ENCODE data around the gene ANTXR1. TPM values are rescaled to one million over a fixed set of nuclear protein-coding genes. Genes with fewer than 3 reads are reported as not detected.

The ANTXR1 gene
- total and polyA plus RNA-seq, 2 of the 8 experiments (the other 6 are each of a cell fraction or from before 2014, with no cell fraction given) = 15.8 to 44.3 TPM

DNA sequence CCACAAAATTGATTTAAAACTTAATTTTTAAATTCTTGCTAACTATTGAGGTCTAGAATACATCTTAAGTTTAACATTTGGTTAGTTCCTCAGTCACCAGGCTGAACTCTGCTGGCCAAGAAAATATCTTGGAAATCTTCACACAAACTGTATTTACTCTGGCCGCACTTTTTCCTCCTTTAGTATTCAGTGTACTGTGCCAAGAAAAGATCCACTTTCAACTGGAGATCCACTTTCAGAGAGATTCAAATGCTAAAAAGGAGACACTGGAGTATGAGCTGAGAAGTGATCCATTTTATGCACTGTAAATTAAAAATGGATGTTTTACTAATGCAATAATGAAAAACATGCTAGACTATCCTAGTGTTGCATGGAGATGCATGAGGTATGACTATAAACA, 98.1 kb downstream of the ANTXR1 start:
- no peak for FAIRE-seq
- POLR2A ChIA-PET (ENCODE audit: partially characterized antibody) = no interaction called here
- Histone ChIP-seq H3K27me3 (replicated peaks in 1 of 4; ENCODE audit: control insufficient read depth in 3 of 4, extremely low read depth in 1 of 4, insufficient read depth in 3 of 4, low read length in 3 of 4) (no peaks in the 10 kb centered on the region), H2AK5ac (ENCODE audit: low read depth, low read length) (no peak overlapping the region), H4K8ac (ENCODE audit: extremely low read depth, insufficient read depth, low read length) (no peak overlapping the region), H3K4me3 (ENCODE audit: extremely low read depth in 1 of 4, insufficient read depth in 2 of 4, low read depth in 3 of 4, low read length in 4 of 4) (no peak overlapping the region), H2BK20ac (ENCODE audit: low read length) (no peak overlapping the region), H2BK15ac (ENCODE audit: low read length) (no peak overlapping the region), H3K4me2 (ENCODE audit: insufficient read depth in 1 of 2, low read depth in 2 of 2, low read length in 2 of 2) (no peak overlapping the region), H3K4me1 (replicated peaks in 1 of 4; ENCODE audit: control insufficient read depth in 3 of 4, insufficient read depth in 4 of 4, low read length in 3 of 4) (peaks cover 0 to 9% (median 6%) of the 10 kb centered on the region in 4 experiments; a peak in 5 of 7 replicates), H3K23ac (ENCODE audit: insufficient read length) (no peak overlapping the region), H2AFZ (ENCODE audit: low read length) (no peak overlapping the region), H3K36me3 (ENCODE audit: control insufficient read depth in 2 of 4, insufficient read depth in 4 of 4, low read length in 3 of 4) (no peaks in the 10 kb centered on the region), H3K27ac (ENCODE audit: low read depth, low read length) (no peak overlapping the region), H3K14ac (ENCODE audit: insufficient read length) (no peak overlapping the region), H3K9ac (replicated peaks in 1 of 4; ENCODE audit: extremely low read depth in 1 of 4, low read depth in 3 of 4, low read length in 3 of 4) (no peak overlapping the region), H4K5ac (ENCODE audit: insufficient read length, low read depth, low read length) (no peak overlapping the region), H2BK12ac (ENCODE audit: low read depth, low read length) (no peak overlapping the region), H4K91ac (replicated peaks; ENCODE audit: insufficient read length, low read length) (no peak overlapping the region), H2BK5ac (ENCODE audit: low read depth, low read length) (no peak overlapping the region), H3K79me2 (ENCODE audit: control insufficient read depth in 1 of 2, insufficient read depth in 2 of 2, low read length in 2 of 2) (no peaks in the 10 kb centered on the region), H4K20me1 (replicated peaks in 1 of 2; ENCODE audit: control insufficient read depth in 1 of 2, insufficient read depth in 2 of 2, low read length in 2 of 2) (no peaks in the 10 kb centered on the region), H3K79me1 (ENCODE audit: low read depth, low read length) (no peaks in the 10 kb centered on the region), H3K4ac (replicated peaks; ENCODE audit: insufficient read length, low read depth, low read length) (no peak overlapping the region), H3K9me3 (ENCODE audit: insufficient read depth in 2 of 2, low read depth in 1 of 2, low read length in 1 of 2) (no peaks in the 10 kb centered on the region), H3K56ac (replicated peaks; ENCODE audit: insufficient read length, low read depth, low read length) (no peak overlapping the region), H2BK120ac (replicated peaks; ENCODE audit: low read depth, low read length) (no peak overlapping the region), H3K18ac (ENCODE audit: extremely low read depth, low read length) (no peak overlapping the region), H3K23me2 (ENCODE audit: low read depth, low read length) (no peaks in the 10 kb centered on the region)
- no peak for DNase-seq (ENCODE audit: low read depth in 1 of 2, low spot score in 2 of 2)
- 88% methylated on average over 1 of the region's 1 CpG; no CpG with 5 or more reads in 1 of the 2 experiments for WGBS, 2 experiments (ENCODE audit: extremely low coverage in 1 of 2, insufficient coverage in 1 of 2, insufficient read length in 1 of 2, insufficient replicate concordance in 2 of 2, low coverage in 1 of 2, low lambda C conversion rate in 2 of 2, missing lambda C conversion rate in 1 of 2)
- CTCF ChIA-PET (ENCODE audit: partially characterized antibody) = no interaction called here
- TF ChIP-seq CEBPB (IDR thresholded peaks at IDR 0.05; ENCODE audit: low read depth, low read length) = no peak
- no peak for TF ChIP-seq BCL11A (IDR thresholded peaks at IDR 0.05; ENCODE audit: low read depth in 2 of 2, low read length in 2 of 2)
- no peak for TF ChIP-seq TBP (IDR thresholded peaks at IDR 0.05; ENCODE audit: low read depth, low read length)
- no peak for TF ChIP-seq RNF2 (IDR thresholded peaks at IDR 0.05; ENCODE audit: borderline replicate concordance, low read depth, low read length, missing control alignments, poor library complexity, severe bottlenecking)
- no peak for TF ChIP-seq BRCA1 (IDR thresholded peaks at IDR 0.05; ENCODE audit: low read depth, low read length)
- no peak for TF ChIP-seq SP1 (IDR thresholded peaks at IDR 0.05; ENCODE audit: low read depth, low read length)
- TF ChIP-seq KDM1A (IDR thresholded peaks at IDR 0.05; ENCODE audit: borderline replicate concordance, low read length) = no peak
- TF ChIP-seq GTF2F1 (IDR thresholded peaks at IDR 0.05; ENCODE audit: borderline replicate concordance, low read depth, low read length) = no peak
- TF ChIP-seq ATF3 (IDR thresholded peaks at IDR 0.05; ENCODE audit: insufficient read depth, low read depth, low read length) = no peak
- TF ChIP-seq SIN3A (conservative IDR thresholded peaks at IDR 0.05 in 1 of 2, IDR thresholded peaks at IDR 0.05 in 1 of 2; ENCODE audit: low read depth in 1 of 2, low read length in 2 of 2) = no peak
- no peak for TF ChIP-seq TEAD4 (IDR thresholded peaks at IDR 0.05; ENCODE audit: low read depth, low read length)
- no peak for TF ChIP-seq SP2 (IDR thresholded peaks at IDR 0.05; ENCODE audit: low read length)
- no peak for TF ChIP-seq RFX5 (IDR thresholded peaks at IDR 0.05; ENCODE audit: borderline replicate concordance, low read depth, low read length)
- TF ChIP-seq JUN (IDR thresholded peaks at IDR 0.05; ENCODE audit: low read depth, low read length) = no peak
- no peak for TF ChIP-seq EZH2 (IDR thresholded peaks at IDR 0.05; ENCODE audit: low read depth, low read length, severe bottlenecking)

Measured in H1 (cell line).